Uterus (tissue), 2 donors: ENCODE measurements around the gene MIA3.

Experiments
- POLR2A ChIP-seq, 2 donors: fragments of 450-650 bp; IDR thresholded peaks; one replicate each; pipeline ENCODE4 v1.6.1; 2016; ENCODE audit warnings: antibody characterized with exemption in 2 of 2, mild to moderate bottlenecking in 1 of 2, moderate library complexity in 1 of 2
- TF ChIP-seq, protein P1 (sequence below), 4 experiments: fragments of 200-600 bp in 2 of 4; fragments of 450-650 bp in 2 of 4; sonication (generic) in 2 of 4; IDR thresholded peaks; one replicate each; pipeline ENCODE4 v1.5.1; 2016 to 2019; ENCODE audit warnings: antibody characterized with exemption in 4 of 4, mild to moderate bottlenecking in 2 of 4, moderate library complexity in 1 of 4

DNA sequence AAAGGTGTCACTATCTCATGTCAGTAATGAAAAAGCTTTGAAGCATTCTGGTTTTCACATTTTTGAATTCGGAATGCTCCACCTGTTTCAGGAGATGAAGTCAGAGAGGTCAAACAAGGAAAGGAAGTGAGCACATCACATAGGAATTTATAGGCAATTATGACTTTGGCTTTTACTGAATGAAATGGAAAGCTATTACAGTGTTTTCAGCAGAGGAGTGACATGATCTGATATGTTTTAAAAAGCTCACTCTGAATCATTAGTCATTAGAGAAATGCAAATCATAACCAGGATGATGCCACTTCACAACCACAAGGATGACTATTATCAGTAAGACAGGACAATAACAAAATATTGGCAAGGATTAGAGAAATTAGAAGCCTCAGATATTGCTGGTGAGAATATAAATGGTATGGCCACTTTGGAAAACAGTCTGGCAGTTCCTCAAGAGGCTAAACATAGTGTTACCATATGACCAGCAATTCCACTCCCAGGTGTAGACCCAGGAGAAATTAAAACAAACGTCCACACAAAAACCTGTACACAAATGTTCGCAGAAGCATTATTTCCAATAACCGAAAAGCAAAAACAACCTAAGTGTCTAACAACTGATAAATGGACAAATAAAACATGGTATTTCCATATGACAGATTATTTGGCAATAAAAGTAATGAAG, 35.7 kb upstream of the MIA3 start:
- no peak for TF ChIP-seq POLR2A (IDR thresholded peaks at IDR 0.05)
- TF ChIP-seq, protein P1, sequence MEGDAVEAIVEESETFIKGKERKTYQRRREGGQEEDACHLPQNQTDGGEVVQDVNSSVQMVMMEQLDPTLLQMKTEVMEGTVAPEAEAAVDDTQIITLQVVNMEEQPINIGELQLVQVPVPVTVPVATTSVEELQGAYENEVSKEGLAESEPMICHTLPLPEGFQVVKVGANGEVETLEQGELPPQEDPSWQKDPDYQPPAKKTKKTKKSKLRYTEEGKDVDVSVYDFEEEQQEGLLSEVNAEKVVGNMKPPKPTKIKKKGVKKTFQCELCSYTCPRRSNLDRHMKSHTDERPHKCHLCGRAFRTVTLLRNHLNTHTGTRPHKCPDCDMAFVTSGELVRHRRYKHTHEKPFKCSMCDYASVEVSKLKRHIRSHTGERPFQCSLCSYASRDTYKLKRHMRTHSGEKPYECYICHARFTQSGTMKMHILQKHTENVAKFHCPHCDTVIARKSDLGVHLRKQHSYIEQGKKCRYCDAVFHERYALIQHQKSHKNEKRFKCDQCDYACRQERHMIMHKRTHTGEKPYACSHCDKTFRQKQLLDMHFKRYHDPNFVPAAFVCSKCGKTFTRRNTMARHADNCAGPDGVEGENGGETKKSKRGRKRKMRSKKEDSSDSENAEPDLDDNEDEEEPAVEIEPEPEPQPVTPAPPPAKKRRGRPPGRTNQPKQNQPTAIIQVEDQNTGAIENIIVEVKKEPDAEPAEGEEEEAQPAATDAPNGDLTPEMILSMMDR (IDR thresholded peaks at IDR 0.05): no peak
